EL (cell line): Measurements from ENCODE around the gene TPSAB1.

Source experiments
- DNase-seq: peaks from one replicate; pipeline ENCODE4 v3.0.0-alpha.2; 2016

The TPSAB1 gene

GRCh38 chr16:1211451-1212268 lies 28.8 kb upstream of the TPSAB1 start:
- DNase-seq: no peak

- no peak for DNase-seq
Observed at GRCh38 chr16:1212616-1213194, 27.8 kb upstream of the TPSAB1 start.

GRCh38 chr16:1213231-1213630 lies 27.3 kb upstream of the TPSAB1 start:
- DNase-seq: no peak

- no peak for DNase-seq
Observed at GRCh38 chr16:1213796-1214372, 26.6 kb upstream of the TPSAB1 start.

- no peak for DNase-seq
Observed at GRCh38 chr16:1214719-1215118, 25.8 kb upstream of the TPSAB1 start.

GRCh38 chr16:1215574-1216295 lies 24.8 kb upstream of the TPSAB1 start:
- DNase-seq: no peak

- DNase-seq: no peak
Observed at GRCh38 chr16:1216296-1216619, 24.2 kb upstream of the TPSAB1 start.

GRCh38 chr16:1216681-1217400 lies 23.7 kb upstream of the TPSAB1 start:
- no peak for DNase-seq

GRCh38 chr16:1217526-1217925 lies 23.0 kb upstream of the TPSAB1 start:
- DNase-seq: no peak

- no peak for DNase-seq
Observed at GRCh38 chr16:1218061-1218929, 22.2 kb upstream of the TPSAB1 start.

- no peak for DNase-seq
Observed at GRCh38 chr16:1218930-1219611, 21.4 kb upstream of the TPSAB1 start.

GRCh38 chr16:1220098-1220728 lies 20.3 kb upstream of the TPSAB1 start:
- DNase-seq: no peak

GRCh38 chr16:1220841-1221627 lies 19.5 kb upstream of the TPSAB1 start:
- DNase-seq: no peak

GRCh38 chr16:1221628-1222552 lies 18.6 kb upstream of the TPSAB1 start:
- no peak for DNase-seq

GRCh38 chr16:1222553-1223354 lies 17.8 kb upstream of the TPSAB1 start:
- DNase-seq: no peak

- no peak for DNase-seq
Observed at GRCh38 chr16:1223355-1224214, 16.9 kb upstream of the TPSAB1 start.

- DNase-seq: no peak
Observed at GRCh38 chr16:1224558-1224957, 15.9 kb upstream of the TPSAB1 start.
